ENCODE data around the gene GREB1L.
A peak's percentile ranks its signal among the peaks of the same experiment; 100 is the strongest.
"Not testable (repeated sequence)": the region's sequence is repeated elsewhere in the genome, so short reads cannot be mapped to it uniquely, and the experiment has no call there.

The GREB1L gene

GRCh38 chr18:21311980-21312379 lies 69.9 kb downstream of the GREB1L start:
- not testable (repeated sequence) for DNase-seq

DNA sequence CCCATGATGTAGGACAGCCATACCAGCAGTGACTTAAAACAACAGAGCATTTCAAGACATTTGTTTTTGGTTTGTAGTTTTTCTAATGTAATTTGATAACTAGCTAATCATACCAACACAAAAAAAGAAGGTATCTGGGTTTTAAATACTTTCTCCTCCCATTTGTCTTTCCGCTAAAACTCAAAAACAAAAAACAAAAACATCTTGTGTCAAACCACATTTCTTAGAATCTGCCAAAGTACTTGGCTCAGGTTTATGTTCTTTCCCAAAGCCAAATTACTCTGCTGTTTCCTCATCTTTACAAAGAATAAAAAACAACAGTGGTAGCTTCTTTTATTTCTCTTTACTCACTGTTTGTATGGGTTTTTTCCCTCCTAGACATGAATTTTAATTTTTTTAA lies 71.5 kb downstream of the GREB1L start:
- DNase-seq: no peak

- DNase-seq: no peak
These were observed 72.7 kb downstream of the GREB1L start for GRCh38 chr18:21314724-21315123.

DNA sequence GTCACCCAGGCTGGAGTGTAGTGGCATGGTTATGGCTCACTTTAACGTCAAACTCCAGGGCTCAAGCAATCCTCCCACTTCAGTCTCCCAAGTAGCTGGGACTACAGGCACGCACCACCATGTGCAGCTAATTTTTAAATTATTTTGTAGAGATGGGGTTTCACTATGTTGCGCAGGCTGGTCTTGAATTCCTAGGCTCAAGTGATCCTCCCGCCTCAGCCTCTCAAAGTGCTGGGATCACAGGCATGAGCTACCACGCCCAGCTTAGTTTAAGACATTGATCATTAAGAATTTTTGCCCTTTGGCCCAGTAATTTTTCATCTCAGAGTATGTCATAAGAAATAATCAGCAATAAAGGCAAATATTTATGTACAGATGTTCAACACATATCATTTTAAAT lies 73.1 kb downstream of the GREB1L start:
- DNase-seq: not testable (repeated sequence)

DNA sequence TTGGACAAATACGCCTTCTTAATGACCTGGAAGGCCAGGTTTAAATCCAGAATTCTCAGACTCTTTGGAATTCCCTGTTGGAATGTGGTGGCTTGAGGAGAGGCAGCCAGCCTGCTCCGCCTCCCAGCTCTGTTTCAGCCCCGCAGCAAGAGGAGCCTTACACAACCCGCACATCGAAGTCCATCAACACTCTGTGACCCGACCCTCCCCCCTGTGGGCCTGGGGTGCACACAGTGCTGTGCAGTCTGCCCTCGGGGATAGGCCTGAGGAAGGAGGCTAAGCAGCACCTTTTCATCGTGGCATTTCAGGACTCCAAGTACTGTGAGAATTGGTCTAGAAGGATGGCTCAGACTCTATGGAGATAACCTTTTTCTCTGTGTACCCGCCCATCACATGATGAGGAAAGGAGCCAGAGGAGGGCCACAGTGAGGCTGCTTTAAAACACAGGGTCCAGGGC lies 73.7 kb downstream of the GREB1L start:
- peak; percentile 37 for DNase-seq

DNA sequence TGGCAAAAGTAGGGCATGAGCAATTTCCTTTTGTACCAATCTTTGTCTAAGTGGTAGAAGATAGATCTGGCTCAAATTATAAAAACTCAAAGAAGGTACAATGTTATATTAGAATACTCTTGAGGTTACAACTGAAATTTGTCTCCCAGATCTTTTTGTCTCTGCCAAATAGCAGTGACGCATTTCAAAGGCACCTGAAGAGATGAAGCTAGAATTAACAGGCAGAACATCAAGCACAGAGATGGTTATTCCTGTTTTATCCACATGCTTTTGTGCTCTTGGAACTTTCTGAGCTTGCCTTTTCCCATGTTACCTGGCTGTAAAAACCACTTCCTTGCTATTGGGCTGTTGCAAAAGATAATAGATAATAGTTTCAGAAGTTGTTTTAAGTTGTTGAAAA lies 74.3 kb downstream of the GREB1L start:
- no peak for DNase-seq

- DNase-seq: no peak
These were observed 79.7 kb downstream of the GREB1L start for GRCh38 chr18:21321711-21322110.

DNA sequence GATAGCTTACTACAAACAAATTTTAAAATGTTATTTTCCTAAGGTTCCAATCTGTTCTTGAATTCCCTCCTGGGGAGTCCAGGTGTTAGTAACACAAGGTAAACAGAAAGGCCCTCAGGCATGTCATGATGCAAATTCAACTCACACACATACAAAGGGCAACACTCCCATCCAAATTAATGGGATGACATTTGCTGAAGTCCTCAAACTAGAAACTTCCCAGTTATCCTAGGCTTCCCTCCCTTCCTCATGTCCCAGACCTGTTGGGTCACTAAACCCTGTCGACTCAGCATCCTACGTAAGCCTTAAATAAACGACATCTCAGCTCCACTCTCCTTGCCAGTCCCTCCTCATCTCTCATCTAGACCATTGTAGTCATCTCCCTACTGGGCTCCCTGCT lies 85.1 kb downstream of the GREB1L start:
- DNase-seq: no peak

DNA sequence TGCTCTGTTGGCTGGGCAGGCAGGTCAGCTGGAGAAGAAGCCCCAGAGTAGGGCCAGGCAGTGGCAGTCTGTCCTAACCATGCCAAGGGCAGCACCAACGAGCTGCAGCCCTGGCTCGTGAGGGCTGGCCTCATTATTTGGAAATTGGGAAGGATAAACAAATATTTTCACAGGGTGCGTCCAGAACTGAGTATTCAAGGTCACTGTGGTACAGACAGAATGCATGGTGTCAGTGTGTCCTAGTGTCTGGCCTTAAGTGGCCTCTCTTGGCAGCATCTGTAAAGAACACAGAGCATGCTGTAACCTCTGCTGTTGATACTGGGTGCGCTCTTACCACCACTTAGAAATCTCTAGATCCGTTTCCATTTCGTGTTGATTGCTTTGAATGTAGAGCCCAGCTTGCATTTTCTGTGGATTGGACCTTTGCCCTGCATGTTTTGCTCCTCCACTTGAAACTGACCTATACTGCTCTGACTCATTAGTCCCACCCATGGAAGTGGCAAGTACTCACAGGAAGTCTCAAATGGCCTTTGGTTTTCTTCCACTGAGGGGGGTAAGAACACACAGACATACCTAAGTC lies 88.2 kb downstream of the GREB1L start:
- DNase-seq: peak; percentile 39

DNA sequence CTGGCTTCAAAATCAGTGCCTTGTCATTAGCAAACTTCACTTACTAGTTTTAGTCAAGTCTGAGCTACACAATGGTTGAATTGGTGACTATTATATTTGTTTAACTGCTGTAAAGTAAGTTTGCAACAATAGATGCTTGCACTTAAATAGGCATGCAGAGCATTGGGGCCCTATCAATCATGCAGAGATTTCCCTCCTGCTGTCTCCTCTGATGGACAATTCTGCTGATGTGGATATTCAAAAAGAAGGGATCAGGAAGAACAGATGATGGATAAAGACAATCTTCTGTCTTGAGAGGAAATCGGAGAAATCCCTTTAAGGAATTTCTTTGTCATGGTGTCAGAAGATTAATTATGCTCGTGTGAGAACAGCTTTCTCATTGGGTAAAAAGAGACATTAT lies 89.0 kb downstream of the GREB1L start:
- DNase-seq: no peak

GRCh38 chr18:21335927-21336488 lies 94.0 kb downstream of the GREB1L start:
- no peak for DNase-seq

DNA sequence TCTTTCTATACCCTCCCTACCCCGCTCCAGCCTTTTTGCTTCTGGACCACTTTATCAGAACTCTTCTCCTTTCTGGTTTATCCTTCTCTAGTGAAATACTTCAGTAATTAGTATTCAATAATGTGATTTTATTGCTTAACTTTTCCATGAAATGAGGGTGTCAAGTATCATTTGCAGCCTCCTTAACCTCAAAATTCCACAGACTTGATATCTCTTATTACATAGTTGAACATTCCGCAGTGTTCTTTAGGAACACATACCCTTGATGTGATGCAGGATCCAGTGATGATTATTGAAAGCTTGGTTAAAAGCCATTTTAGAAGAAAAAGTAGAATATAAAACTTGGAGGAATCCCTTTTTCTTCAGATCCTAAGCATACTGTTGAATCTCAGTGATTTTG lies 94.8 kb downstream of the GREB1L start:
- no peak for DNase-seq

GRCh38 chr18:21341141-21341540 lies 99.1 kb downstream of the GREB1L start:
- no peak for DNase-seq

DNA sequence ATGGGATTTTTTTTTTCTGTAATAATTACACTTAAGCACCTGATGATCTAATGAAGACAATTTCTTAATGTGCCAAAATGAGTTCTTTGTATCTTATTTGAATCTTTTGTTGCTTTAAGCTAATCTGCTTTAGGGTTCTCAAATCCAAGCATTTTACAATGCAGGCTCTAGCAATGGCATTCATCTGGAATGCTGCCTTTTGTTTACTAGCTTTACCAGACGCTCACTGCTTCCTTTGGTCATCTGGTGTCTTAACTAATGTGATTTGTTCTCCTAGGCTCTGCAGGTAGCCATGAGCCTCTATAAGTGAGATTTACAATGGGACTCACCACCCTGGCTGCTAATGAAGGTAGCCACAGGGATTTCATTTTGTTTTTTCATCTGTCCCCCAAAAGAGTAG lies 100.3 kb downstream of the GREB1L start:
- DNase-seq: no peak

- no peak for DNase-seq
These were observed 102.8 kb downstream of the GREB1L start for GRCh38 chr18:21344860-21345259.

GRCh38 chr18:21345840-21346239 lies 103.8 kb downstream of the GREB1L start:
- DNase-seq: no peak

GRCh38 chr18:21359746-21360145 lies 117.7 kb downstream of the GREB1L start:
- DNase-seq: no peak

- DNase-seq: peak; percentile 44
These were observed 119.4 kb downstream of the GREB1L start for GRCh38 chr18:21361307-21361880.

- peak; percentile 43 for DNase-seq
These were observed 120.8 kb downstream of the GREB1L start for GRCh38 chr18:21362831-21363230.

- DNase-seq: peak; percentile 61
These were observed 121.3 kb downstream of the GREB1L start for GRCh38 chr18:21363348-21363747.

- peak; percentile 20 for DNase-seq
These were observed 122.4 kb downstream of the GREB1L start for GRCh38 chr18:21364471-21364870.

DNA sequence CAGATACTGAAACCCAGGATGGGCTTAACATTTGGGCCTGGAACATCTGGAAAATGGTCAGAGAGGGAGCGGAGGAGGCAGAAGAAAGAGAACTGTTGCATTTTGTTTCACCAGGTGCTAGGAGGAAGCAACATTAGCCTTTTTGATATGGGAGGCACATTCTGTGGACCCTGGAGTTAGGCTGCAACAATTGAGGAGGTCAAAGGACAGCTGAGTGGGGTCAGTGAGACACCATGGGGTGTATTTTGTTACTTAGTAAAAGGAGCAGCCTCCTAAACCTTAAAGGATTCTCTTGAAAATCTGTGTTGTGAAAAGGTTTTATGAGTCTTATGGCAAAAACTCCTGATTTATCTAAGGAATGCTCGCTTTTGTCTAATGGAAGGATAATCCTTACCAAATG lies 124.9 kb downstream of the GREB1L start:
- DNase-seq: no peak

- DNase-seq: no peak
These were observed 127.1 kb downstream of the GREB1L start for GRCh38 chr18:21369146-21369545.

DNA sequence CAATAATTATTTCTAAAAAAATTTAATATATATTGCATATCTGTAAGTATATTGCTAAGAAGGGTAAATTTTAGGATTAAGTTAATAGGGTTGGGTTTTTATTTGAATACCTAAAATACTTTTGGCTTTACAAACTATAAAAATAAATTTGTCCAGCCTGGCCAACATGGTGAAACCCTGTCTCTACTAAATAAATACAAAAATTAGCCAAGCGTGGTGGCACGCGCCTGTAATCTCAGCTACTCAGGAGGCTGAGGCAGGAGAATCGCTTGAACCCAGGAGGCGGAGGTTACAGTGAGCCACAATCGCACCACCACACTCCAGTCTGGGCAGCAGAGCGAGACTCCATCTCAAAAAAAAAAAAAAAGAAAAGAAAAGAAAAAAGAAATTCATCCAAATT lies 127.6 kb downstream of the GREB1L start:
- not testable (repeated sequence) for DNase-seq

- no peak for DNase-seq
These were observed 141.0 kb downstream of the GREB1L start for GRCh38 chr18:21383031-21383430.
